HG02840 (cell line): Measurements from ENCODE around the gene ATOH7.
"Not testable (repeated sequence)": the region's sequence is repeated elsewhere in the genome, so short reads cannot be mapped to it uniquely, and the experiment has no call there.

Experiments used
- ATAC-seq: cut with Tn5 transposase; IDR thresholded peaks from one replicate; pipeline ENCODE4 v1.9.1; 2021; ENCODE audit warnings: mild to moderate bottlenecking, moderate library complexity, moderate number of reproducible peaks; ENCODE audit not compliant: unreplicated experiment, low FRiP score

Gene ATOH7

DNA sequence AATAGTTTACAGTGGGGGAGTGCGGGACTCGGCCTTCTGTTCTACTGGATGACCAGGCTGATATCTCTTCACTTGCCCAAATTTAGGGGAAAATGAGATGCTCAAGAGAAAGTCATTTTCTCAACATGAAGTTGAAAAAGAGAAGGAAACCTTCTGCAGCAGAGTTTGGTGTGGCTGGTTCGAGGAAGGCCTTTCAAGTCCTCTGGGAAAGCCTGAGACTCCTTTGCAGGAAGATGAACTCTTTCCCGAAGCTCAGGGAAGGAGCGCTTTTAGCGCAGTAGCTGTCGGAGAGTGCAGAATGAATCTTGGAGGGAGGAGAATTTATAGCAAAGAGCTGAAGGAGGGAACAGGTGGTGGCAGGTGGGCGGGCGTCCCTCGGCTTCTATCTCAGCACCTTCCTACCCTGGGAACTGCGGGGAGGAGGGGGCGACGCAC is at the start of gene ATOH7:
ATOH7 (minus strand) TSS at position 297 of the 435 bp plus-strand sequence. CDS start 436 bp downstream, outside the sequence.
- ATAC-seq, result no peak

DNA sequence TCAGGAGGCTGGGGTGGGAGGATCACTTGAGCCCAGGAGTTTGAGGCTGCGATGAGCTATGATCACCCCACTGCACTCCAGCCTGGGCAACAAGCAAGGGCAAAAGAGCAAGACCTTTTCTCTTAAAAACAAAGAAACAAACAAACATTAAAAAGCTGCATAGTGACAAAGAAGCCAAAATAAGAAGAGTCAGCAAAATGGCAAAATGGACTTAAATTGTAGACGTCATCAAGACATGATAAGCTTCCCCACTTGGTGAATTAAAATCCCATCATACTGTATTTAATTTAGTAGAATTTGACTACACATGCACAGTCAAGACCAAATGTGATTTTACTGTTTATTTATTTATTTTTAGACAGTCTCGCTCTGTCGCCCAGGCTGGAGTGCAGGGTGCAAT is 48.8 kb upstream of the ATOH7 start:
- no peak for ATAC-seq

DNA sequence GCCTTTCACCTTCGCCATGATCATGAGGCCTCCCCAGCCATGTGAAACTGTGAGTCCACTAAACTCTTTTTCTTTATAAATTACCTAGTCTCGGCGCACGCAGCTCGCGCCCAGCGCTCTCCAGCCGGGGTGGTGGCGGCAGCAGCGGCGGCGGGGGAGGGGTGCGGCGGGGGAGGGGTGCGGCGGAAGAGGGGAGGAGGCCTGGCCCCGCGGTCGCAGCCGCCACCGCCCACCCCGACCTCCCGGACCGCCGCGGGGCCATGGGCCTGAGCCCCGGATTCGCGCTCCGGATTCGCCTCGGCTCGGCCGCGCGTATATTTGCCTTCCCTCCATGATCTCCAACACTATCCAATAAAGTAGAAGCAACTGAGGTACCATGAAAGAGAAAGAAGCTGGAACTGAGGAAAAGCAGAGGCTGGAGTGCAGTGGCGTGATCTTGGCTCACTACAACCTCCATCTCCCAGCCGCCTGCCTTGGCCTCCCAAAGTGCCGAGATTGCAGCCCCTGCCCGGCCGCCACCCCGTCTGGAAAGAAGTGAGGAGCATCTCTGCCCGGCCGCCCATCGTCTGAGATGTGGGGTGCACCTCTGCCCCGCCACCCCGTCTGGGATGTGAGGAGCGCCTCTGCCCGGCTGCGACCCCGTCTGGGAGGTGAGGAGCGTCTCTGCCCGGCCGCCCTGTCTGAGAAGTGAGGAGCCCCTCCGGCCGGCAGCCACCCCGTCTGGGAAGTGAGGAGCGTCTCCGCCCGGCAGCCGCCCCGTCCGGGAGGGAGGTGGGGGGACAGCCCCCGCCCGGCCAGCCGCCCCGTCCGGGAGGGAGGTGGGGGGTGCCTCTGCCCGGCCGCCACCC is 47.2 kb upstream of the ATOH7 start:
- not testable (repeated sequence) for ATAC-seq

DNA sequence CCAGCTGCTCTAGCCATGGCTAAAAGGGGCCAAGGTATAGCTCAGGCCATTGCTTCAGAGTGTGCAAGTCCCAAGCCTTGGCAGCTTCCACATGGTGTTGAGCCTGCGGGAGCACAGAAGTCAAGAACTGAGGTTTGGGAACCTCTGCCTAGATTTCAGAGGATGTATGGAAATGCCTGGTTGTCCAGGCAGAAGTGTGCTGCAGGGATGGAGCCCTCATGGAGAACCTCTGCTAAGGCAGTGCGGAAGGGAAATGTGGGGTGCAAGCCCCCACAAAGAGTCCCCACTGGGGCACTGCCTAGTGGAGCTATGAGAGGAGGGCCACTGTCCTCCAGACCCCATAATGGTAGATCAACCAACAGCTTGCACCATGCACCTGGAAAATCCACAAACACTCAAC is 45.9 kb upstream of the ATOH7 start:
- ATAC-seq, result not testable (repeated sequence)

DNA sequence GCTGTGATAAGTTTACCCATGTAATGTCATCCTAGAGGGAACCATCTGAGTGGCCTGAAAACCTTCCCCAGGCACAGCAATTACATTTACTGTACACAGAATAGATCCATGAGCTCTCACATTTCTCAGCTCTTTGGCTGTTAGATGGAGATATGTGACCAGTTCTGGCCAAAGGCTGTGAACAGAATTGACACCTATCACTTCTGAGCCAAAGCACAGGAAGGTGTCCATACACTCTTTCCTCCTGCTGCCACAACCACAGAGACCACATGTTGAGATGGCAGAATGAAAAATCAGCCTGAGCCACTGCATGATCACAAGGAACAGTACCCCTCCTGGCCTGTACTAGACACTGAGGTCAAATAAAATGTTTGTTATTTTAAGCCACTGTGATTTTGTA is 44.3 kb upstream of the ATOH7 start:
- no peak for ATAC-seq

DNA sequence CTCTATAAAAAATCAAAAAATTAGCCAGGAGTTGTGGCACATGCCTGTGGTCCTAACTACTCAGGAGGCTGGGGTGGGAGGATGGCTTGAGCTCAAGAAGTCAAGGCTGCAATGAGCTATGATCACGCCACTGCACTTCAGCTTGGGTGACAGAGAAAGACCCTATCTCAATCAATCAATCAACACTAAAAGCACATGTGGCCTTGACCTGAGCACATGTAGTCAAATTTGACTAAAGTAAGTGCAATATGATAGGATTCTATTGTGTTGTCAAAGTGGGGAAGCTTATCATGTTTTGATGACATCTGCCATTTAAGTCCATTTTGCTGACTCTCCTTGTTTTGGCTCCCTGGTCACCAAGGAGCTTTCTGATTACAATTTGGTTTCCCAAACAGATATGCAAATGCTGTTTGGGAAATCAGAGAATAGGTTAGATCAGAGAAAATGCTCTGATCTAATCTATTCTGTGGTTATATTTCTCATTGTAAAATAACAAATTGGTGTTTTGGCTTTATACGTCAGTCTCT is 43.8 kb upstream of the ATOH7 start:
- ATAC-seq, result no peak

DNA sequence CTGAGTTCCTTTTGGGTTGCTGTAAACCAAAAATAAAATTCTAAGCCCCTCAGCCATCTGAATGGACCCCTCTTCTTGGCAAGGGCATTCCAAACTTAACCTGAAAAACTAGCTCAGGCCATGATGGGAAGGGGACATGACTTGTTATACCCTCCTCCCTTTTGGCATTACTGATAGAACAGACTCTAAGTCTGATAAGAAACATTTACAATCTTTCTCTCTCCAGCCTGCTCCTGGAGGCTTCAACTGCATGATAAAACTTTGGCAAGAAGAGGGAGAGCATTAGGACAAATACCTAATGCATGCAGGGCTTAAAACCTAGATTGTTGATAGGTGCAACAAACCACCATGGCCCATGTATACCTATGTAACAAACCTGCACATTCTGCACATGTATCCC is 40.9 kb upstream of the ATOH7 start:
- ATAC-seq, result no peak

DNA sequence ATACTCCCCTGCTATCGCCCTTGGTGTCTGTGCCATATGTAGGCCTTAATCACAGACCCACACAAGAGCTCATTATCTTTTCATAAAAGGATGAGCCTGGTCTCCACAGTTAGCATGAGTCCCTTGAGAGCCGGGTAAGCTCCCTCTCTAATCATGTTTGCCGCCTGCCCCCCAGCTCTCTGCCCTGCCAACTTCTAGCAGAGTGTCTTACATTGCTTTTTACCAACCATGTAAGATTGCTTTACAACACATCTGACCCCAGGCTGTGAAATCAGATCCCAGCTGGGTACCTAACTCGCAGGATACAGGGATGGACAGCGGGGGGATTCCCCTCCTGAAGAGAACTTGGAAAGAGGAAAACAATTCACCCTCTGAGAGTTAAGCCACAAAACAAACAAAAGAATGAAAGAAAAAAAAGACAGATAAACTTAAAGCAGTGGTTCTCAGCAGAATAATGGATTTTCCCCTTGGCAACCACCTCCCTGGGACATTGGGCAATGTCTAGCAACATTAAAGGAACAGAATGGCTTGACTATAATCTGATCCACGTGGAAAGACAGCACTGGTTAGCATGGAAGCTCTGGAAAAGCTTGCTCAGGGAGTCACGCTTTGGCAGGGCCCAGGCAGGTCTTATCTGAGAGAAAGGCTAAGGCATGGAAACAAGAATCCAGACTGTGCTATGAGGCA is 39.4 kb upstream of the ATOH7 start:
- no peak for ATAC-seq

DNA sequence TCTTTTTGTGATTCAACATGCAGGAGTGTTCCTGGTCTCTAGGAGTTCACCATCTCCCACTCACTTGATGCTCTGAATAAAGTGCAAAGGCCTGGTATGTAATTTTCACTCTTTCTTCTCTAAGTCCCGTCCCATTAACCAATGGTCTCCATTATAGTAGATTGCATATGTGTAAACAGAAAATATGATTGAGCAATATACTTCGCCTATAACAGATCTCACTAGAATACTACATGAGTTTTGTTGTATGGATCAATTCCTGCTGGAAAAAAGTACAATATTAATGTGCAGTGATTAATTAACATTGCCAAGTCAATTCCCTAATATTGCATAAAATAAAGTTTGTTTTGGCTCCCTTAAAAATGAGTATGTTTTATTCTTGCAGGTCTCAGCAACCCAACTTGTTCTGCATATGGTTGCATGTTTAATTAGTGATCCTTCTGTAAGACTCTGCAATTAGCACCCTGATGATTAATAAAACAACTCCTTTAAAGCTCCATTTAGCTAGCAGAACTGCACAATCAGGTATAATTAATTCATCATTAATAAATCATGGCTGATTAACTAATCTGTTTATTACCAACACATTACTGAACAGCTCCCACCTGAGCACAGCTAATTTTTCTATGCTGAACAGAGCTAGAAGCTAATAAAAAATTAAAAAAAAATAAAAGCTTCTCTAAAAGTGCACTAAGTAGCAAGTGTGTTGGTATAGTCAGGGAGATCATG is 37.8 kb upstream of the ATOH7 start:
- ATAC-seq, result no peak

DNA sequence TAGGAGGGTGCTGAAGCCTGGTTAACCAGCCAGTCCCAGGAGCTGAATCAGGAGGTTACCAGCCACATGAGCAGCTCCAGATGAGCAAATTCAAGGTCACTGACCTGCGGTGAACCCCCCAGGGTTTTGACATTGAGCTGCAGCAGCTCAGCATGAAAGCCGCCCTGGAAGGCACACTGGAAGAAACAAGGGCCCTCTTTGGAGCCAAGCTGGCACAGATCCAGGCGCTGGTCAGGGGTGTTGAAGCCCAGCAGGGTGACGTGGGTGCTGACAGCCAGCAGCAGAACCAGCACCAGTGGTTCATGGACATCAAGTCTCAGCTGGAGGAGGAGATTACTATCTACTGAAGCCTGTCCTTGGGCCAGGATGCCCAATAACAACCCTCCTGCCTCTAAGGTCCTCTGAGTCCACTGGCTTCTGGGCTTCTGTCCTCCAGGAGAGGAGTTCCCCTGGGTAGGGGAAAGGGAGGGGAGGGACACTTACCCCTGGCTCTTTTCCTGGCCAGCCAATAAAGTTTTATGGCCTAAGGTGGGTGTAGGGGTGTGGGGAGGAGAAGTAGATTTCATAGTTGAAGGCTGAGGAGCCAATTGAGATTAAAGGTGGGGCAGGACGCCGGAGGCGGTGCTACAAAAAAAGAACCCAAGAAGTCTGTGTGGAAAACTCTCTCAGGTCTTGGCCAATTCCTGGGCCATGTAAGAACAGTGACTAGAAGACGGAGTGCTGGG is 29.4 kb upstream of the ATOH7 start:
- ATAC-seq, result no peak

DNA sequence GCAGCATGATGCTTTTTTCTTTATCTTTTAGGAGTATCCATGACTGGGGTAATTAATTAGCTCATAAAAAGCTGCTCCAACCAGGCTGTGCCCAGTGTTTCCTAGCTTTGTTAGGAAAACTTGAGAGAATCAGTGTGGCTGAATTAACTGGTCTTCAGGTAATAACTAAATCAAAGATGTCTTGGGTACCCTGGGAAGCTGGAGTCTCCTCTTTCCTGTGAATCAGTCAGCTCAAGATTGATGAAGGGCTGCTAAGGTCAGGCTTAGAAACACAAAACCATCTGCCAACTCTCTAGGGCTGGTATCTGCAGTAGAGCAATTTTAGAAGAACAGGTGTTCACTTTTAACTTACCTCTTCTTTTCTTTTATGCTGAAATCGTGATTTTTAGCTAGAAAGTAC is 21.4 kb upstream of the ATOH7 start:
- no peak for ATAC-seq

DNA sequence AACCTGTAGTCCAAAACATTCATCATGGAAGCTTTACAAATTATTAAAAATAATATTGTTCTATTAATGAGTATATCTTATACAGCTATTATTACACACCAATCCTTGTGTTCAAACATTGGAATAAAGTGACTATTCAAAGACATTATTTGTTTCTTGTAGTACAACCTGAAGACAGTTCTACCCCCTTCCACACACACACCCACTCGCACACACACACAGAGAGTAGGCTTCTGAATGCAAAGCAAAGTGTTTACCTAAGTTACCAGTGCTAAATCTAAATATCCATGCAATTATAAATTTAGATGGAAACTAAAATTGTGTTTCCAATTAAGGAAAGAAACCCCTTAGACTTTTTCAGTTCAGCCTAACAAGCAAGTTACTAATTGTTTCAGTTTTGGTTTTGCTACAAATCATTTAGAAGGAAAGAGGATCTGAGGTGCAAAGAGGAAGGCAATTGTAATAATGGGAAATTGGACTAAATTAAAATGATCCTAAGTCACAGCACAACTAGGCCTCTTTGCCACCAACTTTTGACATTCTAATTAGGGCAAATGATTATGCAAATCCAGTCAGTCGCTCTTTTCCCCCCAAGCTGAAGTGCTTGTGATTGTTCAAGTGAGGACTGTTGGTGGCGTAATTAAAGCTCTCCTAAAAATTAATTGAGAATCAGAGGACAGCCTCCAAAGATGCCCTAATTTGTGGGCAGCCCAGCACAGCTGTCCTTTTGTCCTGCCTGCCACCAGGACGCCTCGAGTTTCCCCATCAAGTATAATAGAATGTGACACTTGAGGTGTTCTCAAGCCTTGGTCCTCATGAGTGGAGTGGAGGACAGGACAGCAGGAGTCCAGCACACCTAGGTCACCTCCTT is 19.9 kb upstream of the ATOH7 start:
- no peak for ATAC-seq

DNA sequence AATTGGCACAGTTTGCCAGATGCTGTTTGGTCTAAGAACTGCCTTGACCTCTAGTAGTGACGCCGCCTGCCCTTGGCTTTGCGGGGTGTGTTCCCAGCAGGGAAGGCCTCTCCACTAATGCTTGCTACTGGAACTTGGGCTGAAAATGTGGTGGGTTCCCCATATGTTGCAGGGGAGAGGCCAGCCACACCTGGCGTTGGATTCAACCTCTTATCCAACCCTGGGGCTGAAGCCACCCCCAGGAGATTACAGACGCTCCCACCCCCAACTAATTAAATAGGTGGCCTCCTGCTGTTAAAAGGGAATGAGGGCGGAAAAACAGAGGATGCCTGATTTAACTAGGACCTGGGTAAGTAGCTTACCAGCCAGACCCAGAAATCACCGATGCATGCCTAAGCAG is 19.2 kb upstream of the ATOH7 start:
- ATAC-seq, result no peak

DNA sequence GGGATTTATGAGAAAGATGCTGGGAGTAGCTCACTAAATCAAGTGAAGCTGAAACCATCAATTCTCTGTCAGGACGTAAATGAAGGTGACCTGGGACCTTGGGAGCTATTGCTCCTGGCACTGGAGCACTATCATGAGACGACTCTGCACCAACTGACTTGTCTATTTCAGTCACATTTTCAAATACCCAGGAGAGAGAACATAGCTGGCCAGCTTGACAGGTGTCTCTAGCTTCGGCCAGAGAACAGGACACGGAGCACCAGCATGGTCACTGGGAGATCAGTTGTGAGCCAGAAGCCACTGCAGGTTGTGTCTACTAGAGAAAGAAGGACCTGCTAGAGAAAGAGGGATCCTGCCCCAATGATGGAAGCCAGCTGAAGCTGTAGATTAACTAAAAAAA is 17.4 kb upstream of the ATOH7 start:
- no peak for ATAC-seq

DNA sequence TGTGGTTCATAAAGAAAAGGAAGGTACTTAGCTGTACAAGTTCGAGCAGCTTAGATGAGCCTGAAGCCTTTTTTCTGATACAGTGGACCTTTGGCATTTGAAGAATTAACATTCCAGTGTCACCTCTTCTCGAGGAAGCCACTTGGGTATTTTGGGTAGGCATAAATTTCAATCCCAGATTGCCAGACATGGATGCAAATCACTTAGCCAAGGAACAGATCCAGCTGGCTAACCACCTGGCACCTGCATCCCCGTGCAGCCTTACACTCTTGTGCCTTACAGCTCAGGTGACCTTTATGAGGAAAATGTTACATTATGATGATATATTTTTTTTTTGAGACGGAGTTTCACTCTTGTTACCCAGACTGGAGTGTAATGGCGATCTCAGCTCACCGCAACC is 16.0 kb upstream of the ATOH7 start:
- ATAC-seq, result no peak

DNA sequence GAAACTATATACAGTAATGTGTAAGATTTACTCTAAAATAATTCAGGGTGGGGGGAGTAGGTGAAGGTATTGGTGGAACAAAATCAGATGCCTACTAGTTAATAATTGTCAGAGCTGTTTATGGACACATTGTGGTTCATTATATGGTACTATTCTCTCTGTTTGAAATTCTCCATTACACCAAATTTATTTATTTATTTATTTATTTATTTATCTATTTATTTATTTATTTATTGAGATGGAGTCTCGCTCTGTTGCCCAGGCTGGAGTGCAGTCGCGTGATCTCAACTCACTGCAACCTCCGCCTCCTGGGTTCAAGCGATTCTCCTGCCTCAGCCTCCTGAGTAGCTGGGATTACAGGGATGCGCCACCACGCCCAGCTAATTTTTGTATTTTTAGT is 14.5 kb upstream of the ATOH7 start:
- ATAC-seq, result not testable (repeated sequence)

DNA sequence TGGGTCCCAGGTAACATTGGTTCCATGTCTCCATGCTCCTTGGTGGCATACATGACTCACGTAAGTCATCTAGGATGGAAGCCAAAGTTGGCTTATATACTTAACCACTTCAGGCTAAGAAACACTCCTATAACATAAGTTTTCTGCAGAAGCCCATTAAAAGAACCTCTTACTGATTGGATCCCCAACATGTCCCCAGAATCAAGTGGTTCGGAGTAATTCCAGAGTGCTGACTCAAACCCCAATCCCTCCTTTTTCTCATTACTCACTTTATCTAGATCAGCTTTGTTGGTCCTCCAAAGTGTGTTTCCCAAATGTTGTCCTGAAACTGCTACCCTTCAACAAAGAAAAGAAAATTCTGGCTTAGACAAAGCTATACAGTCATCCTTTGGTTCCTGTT is 10.1 kb upstream of the ATOH7 start:
- no peak for ATAC-seq

DNA sequence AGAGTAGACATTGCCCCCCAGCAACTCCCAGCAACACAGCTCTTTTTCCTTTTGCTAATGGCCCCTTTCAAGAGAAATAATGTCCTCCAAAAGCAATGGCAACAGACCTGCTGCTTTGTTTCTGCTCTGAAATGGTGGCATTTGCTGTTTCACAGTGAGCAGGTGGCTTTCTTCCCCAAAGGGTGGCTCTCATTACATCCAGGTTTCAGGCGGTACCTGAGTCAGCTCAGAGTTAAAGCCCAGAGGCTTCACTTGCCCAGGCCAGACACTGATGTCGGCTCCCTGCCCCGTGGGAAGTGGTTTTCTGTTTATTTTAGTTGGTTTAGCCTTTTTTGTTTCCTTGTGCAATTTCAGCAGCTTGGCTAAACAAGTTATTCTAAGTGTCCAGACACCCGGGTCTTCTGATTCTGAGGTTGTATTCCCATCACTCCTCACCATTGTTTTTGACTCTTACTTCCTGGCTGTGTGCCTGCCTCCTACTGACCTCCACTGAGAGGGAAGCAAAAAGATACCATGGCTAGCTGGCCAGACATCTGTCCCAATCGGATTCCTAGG is 7.8 kb upstream of the ATOH7 start:
- ATAC-seq, result no peak

DNA sequence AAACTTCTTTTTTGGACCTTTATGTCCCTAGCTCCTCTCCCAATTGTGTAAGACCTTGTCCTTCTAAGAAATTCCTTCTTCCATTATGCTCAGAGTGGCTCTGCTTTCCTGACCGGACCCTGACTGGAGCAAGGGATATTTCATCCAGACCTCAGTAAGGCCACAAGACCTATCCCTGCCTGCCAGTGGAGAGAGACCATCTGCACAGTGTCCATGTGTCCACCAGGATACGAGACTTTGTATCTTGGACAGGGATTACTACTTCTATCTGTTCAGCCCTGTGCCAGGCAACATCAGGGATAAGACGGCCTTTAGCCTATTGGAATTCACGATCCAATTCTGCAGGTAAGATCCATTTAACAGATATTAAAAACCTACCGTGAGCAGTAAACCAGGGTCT is 7.2 kb upstream of the ATOH7 start:
- no peak for ATAC-seq
